ENCODE data around the gene INPP5F. TPM values are rescaled to one million over a fixed set of nuclear protein-coding genes. Genes with fewer than 3 reads are reported as not detected.

Gene INPP5F
- polyA plus RNA-seq, 1 of the 3 experiments (the other 2 are of a cell fraction) = 7.8 TPM

DNA sequence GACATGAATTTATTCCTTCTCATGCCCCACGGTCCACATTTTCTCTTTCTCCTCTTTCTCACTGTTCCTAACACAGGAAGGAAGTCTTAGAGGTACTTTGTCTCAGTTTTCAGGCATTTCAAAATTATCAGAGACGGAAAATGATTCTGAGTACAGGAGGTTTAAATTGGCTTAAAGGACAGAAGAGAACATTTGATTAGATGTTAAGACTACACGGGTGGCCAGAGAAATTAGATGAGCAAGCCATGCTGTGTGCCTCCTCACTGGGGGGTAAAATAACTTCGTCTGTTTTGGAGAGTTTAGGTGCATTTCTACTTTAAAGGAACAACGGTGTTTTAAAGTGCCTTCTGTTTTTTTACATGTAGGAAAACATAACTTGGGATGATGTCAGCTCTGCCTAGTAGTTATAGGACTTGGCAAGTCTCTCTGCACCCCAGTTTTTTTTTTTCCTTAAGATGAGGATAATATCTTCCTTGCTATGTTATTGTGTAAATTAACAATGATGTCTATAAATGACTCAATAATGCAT, 79.9 kb downstream of the INPP5F start (continued):
- TF ChIP-seq NRF1 (IDR thresholded peaks at IDR 0.05; ENCODE audit: low read depth, low read length) (no peak), CHD2 (IDR thresholded peaks at IDR 0.05; ENCODE audit: low read length, partially characterized antibody) (no peak)
- TF ChIP-seq, protein P1, sequence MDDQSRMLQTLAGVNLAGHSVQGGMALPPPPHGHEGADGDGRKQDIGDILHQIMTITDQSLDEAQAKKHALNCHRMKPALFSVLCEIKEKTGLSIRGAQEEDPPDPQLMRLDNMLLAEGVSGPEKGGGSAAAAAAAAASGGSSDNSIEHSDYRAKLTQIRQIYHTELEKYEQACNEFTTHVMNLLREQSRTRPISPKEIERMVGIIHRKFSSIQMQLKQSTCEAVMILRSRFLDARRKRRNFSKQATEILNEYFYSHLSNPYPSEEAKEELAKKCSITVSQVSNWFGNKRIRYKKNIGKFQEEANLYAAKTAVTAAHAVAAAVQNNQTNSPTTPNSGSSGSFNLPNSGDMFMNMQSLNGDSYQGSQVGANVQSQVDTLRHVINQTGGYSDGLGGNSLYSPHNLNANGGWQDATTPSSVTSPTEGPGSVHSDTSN (IDR thresholded peaks at IDR 0.05) = no peak

DNA sequence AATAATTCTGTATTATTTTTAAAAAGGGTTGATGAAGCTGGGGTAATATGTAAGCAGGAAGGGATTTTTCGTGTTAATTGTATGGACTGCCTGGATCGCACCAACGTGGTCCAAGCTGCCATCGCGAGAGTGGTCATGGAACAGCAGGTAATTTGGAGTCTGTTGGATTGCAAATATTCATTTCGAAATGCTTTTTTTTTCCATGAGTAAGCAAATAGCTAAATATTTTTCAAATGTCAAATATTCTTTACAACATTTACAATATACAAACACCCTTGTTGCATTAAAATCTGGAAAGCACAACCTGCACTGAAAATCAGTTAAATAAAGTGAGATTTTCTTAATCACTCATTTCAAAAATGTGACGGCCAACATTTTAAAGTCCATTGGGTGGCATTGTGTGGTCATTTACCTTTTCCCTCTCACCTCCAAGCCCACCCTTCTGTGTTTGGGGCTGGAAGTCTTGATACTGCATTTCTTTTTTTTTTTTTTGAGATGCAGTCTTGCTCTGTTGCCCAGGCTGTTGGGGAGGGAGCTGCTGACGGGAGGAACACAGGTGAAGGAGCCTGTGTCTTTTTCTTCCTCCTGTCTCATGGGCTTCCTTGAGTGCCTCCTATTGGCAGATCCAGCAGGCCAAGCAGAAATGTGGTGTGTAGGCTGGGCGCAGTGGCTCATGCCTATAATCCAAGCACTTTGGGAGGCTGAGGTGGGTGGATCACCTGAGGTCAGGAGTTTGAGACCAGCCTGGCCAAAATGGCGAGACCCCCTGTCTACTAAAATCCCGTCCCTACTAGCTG, 80.7 kb downstream of the INPP5F start:
- POLR2A ChIA-PET = no interaction called here
- H3K4me1 ChIP-seq (ENCODE audit: control insufficient read depth in 1 of 2, insufficient read depth in 2 of 2, low read depth in 1 of 2, low read length in 1 of 2) = peaks cover 0 to 4% of the 10 kb centered on the region in 2 experiments; a peak in 1 of 4 replicates
- CTCF ChIA-PET = interaction anchor here (1.4 kb wide), 1 partner anchor 42 kb away, joined by 3 read pairs; no protein-coding TSS in a partner anchor
- H2AFZ ChIP-seq (ENCODE audit: low read depth) = no peak overlapping the region
- peaks cover 5% of the 10 kb centered on the region for H3F3A ChIP-seq (replicated peaks; ENCODE audit: insufficient read depth)
- no peaks in the 10 kb centered on the region for H3K9me2 ChIP-seq
- no peak overlapping the region for H3K4me2 ChIP-seq
- no peak for TF ChIP-seq YY1 (IDR thresholded peaks at IDR 0.05; ENCODE audit: low read depth)
- 95% methylated on average over 9 of the region's 11 CpGs for WGBS (ENCODE audit: low lambda C conversion rate)
- H3K36me3 ChIP-seq (replicated peaks in 1 of 2; ENCODE audit: control insufficient read depth in 1 of 2, insufficient read depth in 2 of 2, low read length in 1 of 2) = peaks cover 26% of the 10 kb centered on the region in 2 experiments
- no peaks in the 10 kb centered on the region for H4K20me1 ChIP-seq (ENCODE audit: insufficient read depth)
- no peak overlapping the region for H3K4me3 ChIP-seq (ENCODE audit: low read depth in 2 of 2, low read length in 1 of 2)
- H3K79me2 ChIP-seq (ENCODE audit: insufficient read depth) = no peaks in the 10 kb centered on the region; the same call in 1 of the 2 replicates
- no peaks in the 10 kb centered on the region for H3K27me3 ChIP-seq (ENCODE audit: insufficient read depth)
- no peak overlapping the region for H3K27ac ChIP-seq (ENCODE audit: low read depth in 2 of 2, low read length in 1 of 2)
- no peak overlapping the region for H3K9ac ChIP-seq
- no peak for DNase-seq
- no peaks in the 10 kb centered on the region for H3K9me3 ChIP-seq

DNA sequence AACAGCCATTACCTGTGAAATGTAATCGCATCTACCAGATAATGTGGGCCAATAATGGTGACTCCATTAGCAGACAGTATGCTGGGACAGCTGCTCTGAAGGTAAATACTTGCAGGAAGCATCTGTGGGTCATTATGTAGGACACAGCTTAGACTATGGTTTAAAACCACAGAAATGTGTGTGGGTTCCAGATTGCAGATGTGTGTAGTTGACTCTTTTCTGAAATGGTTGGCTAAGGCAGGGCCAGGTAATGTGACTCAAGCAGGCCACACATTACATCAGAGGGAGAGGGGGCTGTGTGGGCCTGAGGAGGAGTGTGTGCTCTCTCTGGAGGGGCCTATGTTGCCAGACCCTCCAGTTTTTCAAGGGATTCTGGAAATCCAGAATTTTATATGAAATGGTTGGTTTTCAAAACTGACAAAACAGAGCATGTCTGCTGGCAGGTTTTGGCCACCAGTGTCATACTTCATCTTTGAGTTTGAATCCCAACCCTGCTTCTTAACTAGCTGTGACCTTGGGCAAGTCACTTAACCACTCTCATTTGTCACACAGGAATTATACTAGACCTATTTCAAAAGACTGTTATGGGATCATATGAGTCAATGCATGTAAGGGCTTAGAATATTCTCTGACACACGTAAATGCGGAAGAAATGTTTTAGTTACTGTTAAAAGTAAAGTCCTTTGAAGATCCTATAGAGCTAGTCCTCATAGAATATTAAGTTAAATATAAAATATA, 82.3 kb downstream of the INPP5F start:
- POLR2A ChIA-PET = no interaction called here

More for the DNA sequence above, 82.3 kb downstream of the INPP5F start:
- TF ChIP-seq ELF1 (IDR thresholded peaks at IDR 0.05) (no peak), RFX5 (IDR thresholded peaks at IDR 0.05; ENCODE audit: low read length) (no peak), NRF1 (IDR thresholded peaks at IDR 0.05; ENCODE audit: low read depth, low read length) (no peak), RCOR1 (IDR thresholded peaks at IDR 0.05; ENCODE audit: low read length) (no peak), TCF12 (IDR thresholded peaks at IDR 0.05) (peak; percentile 72)
- TF ChIP-seq, protein P2, sequence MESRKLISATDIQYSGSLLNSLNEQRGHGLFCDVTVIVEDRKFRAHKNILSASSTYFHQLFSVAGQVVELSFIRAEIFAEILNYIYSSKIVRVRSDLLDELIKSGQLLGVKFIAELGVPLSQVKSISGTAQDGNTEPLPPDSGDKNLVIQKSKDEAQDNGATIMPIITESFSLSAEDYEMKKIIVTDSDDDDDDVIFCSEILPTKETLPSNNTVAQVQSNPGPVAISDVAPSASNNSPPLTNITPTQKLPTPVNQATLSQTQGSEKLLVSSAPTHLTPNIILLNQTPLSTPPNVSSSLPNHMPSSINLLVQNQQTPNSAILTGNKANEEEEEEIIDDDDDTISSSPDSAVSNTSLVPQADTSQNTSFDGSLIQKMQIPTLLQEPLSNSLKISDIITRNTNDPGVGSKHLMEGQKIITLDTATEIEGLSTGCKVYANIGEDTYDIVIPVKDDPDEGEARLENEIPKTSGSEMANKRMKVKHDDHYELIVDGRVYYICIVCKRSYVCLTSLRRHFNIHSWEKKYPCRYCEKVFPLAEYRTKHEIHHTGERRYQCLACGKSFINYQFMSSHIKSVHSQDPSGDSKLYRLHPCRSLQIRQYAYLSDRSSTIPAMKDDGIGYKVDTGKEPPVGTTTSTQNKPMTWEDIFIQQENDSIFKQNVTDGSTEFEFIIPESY (IDR thresholded peaks at IDR 0.05; ENCODE audit: borderline replicate concordance, low read depth) = no peak
- TF ChIP-seq, protein P3, sequence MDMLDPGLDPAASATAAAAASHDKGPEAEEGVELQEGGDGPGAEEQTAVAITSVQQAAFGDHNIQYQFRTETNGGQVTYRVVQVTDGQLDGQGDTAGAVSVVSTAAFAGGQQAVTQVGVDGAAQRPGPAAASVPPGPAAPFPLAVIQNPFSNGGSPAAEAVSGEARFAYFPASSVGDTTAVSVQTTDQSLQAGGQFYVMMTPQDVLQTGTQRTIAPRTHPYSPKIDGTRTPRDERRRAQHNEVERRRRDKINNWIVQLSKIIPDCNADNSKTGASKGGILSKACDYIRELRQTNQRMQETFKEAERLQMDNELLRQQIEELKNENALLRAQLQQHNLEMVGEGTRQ (IDR thresholded peaks at IDR 0.05; ENCODE audit: borderline replicate concordance, low read depth, low read length) = no peak
- Histone ChIP-seq H3K36me3 (replicated peaks in 1 of 2; ENCODE audit: control insufficient read depth in 1 of 2, insufficient read depth in 2 of 2, low read length in 1 of 2) (peaks cover 30 to 31% of the 10 kb centered on the region in 2 experiments), H3K4me1 (ENCODE audit: control insufficient read depth in 1 of 2, insufficient read depth in 2 of 2, low read depth in 1 of 2, low read length in 1 of 2) (peaks cover 0 to 4% of the 10 kb centered on the region in 2 experiments; a peak in 1 of 4 replicates), H3F3A (replicated peaks; ENCODE audit: insufficient read depth) (peaks cover under 1% of the 10 kb centered on the region), H3K9me3 (no peaks in the 10 kb centered on the region), H3K27me3 (ENCODE audit: insufficient read depth) (no peaks in the 10 kb centered on the region), H3K4me3 (ENCODE audit: low read depth in 2 of 2, low read length in 1 of 2) (no peak overlapping the region), H3K9ac (no peak overlapping the region), H3K4me2 (no peak overlapping the region), H3K9me2 (no peaks in the 10 kb centered on the region), H3K27ac (ENCODE audit: low read depth in 2 of 2, low read length in 1 of 2) (no peak overlapping the region), H2AFZ (ENCODE audit: low read depth) (no peak overlapping the region), H3K79me2 (ENCODE audit: insufficient read depth) (no peaks in the 10 kb centered on the region; the same call in 1 of the 2 replicates), H4K20me1 (ENCODE audit: insufficient read depth) (no peaks in the 10 kb centered on the region)
- 97% methylated on average over 3 of the region's 3 CpGs for WGBS (ENCODE audit: low lambda C conversion rate)
- CTCF ChIA-PET = no interaction called here
- DNase-seq = no peak

All from SK-N-SH (cell line).